HEK293 (cell line): ENCODE results near the gene CDH3.

ENCODE experiments used
- CTCF ChIA-PET: fragments of 350-600 bp; formaldehyde crosslinking; extraction: SDS; loops from one replicate; lab custom pipeline; 2021; ENCODE audit warnings: antibody characterized with exemption; lab: Yijun Ruan, JAX
- POLR2A ChIA-PET: fragments of 300-600 bp; formaldehyde crosslinking; extraction: SDS; loops from one replicate; lab custom pipeline; 2020; ENCODE audit warnings: antibody characterized with exemption, inconsistent platforms; lab: Yijun Ruan, JAX
- H3K27ac ChIP-seq: fragments of 200-500 bp; sonication (Bioruptor generic); 2 replicates; pipeline ENCODE4 v1.5.1; 2014; ENCODE audit warnings: low read depth, low read length, control low read depth, inconsistent platforms; ENCODE audit errors: extremely low read depth
- H3K36me3 ChIP-seq, 2 experiments: fragments of 200-500 bp in 1 of 2; sonication (Bioruptor generic) in 1 of 2; 1 replicate in 1 of 2; 2 replicates in 1 of 2; pipeline ENCODE4 v1.5.1; 2014 to 2017; ENCODE audit warnings: inconsistent platforms in 2 of 2, low read length in 2 of 2; ENCODE audit not compliant: control insufficient read depth in 2 of 2, insufficient read depth in 1 of 2
- H3K4me1 ChIP-seq: fragments of 200-500 bp; sonication (Bioruptor generic); 2 replicates; pipeline ENCODE4 v1.5.1; 2014; ENCODE audit warnings: mild to moderate bottlenecking, low read length, inconsistent platforms; ENCODE audit not compliant: control insufficient read depth, insufficient read depth
- H3K4me3 ChIP-seq: 2 replicates; pipeline ENCODE4 v1.5.1; 2011; ENCODE audit warnings: low read depth, mild to moderate bottlenecking, control low read depth, low read length, moderate library complexity
- H3K9me3 ChIP-seq: fragments of 200-500 bp; sonication (Bioruptor generic); 2 replicates; pipeline ENCODE4 v1.5.1; 2014; ENCODE audit warnings: low read depth, low read length, inconsistent platforms; ENCODE audit not compliant: control insufficient read depth, insufficient read depth
- GLIS1 ChIP-seq: fragments of 450-650 bp; formaldehyde crosslinking; IDR thresholded peaks from 2 replicates; pipeline ENCODE4 v1.5.1; 2016; ENCODE audit warnings: missing biosample characterization, missing genetic modification characterization
- HOXC10 ChIP-seq: sonication (generic); formaldehyde crosslinking; IDR thresholded peaks from 2 replicates; pipeline ENCODE4 v1.8.1; 2023; ENCODE audit warnings: mild to moderate bottlenecking, missing genetic modification reagents
- INSM2 ChIP-seq: fragments of 450-650 bp; formaldehyde crosslinking; IDR thresholded peaks from 2 replicates; pipeline ENCODE4 v1.5.1; 2016; ENCODE audit warnings: missing biosample characterization, missing genetic modification characterization
- KLF16 ChIP-seq: fragments of 450-650 bp; formaldehyde crosslinking; IDR thresholded peaks from 2 replicates; pipeline ENCODE4 v1.5.1; 2017; ENCODE audit warnings: missing biosample characterization, missing genetic modification characterization
- OSR2 ChIP-seq: fragments of 450-650 bp; formaldehyde crosslinking; IDR thresholded peaks from 2 replicates; pipeline ENCODE4 v1.5.1; 2016; ENCODE audit warnings: missing biosample characterization, missing genetic modification characterization
- PRDM1 ChIP-seq: fragments of 450-650 bp; formaldehyde crosslinking; IDR thresholded peaks from 2 replicates; pipeline ENCODE4; 2016; ENCODE audit warnings: missing biosample characterization, missing genetic modification characterization
- PRDM4 ChIP-seq: fragments of 450-650 bp; formaldehyde crosslinking; IDR thresholded peaks from 2 replicates; pipeline ENCODE4 v1.5.1; 2017; ENCODE audit warnings: missing biosample characterization, missing genetic modification characterization
- SALL2 ChIP-seq: fragments of 450-650 bp; formaldehyde crosslinking; IDR thresholded peaks from 2 replicates; pipeline ENCODE4 v1.5.0; 2017; ENCODE audit warnings: missing biosample characterization, mild to moderate bottlenecking, missing genetic modification characterization, borderline replicate concordance
- YY2 ChIP-seq: fragments of 450-650 bp; formaldehyde crosslinking; IDR thresholded peaks from 2 replicates; pipeline ENCODE4 v1.5.1; 2016; ENCODE audit warnings: missing biosample characterization, missing genetic modification characterization
- ZBTB8A ChIP-seq: fragments of 450-650 bp; formaldehyde crosslinking; IDR thresholded peaks from 2 replicates; pipeline ENCODE4 v1.5.1; 2016; ENCODE audit warnings: missing biosample characterization, missing genetic modification characterization
- ZNF174 ChIP-seq: fragments of 450-650 bp; formaldehyde crosslinking; IDR thresholded peaks from 2 replicates; pipeline ENCODE4 v1.5.0; 2017; ENCODE audit warnings: missing biosample characterization, mild to moderate bottlenecking, missing genetic modification characterization
- ZNF19 ChIP-seq: fragments of 450-650 bp; formaldehyde crosslinking; IDR thresholded peaks from 2 replicates; pipeline ENCODE4; 2016; ENCODE audit warnings: missing biosample characterization, missing genetic modification characterization, low read depth
- ZNF292 ChIP-seq: fragments of 450-650 bp; formaldehyde crosslinking; IDR thresholded peaks from 2 replicates; pipeline ENCODE4 v1.5.1; 2016; ENCODE audit warnings: low read depth, missing biosample characterization, missing genetic modification characterization, borderline replicate concordance
- ZNF302 ChIP-seq: fragments of 450-650 bp; formaldehyde crosslinking; IDR thresholded peaks from 2 replicates; pipeline ENCODE4 v1.5.1; 2016; ENCODE audit warnings: missing biosample characterization, missing genetic modification characterization, low read depth
- ZNF354C ChIP-seq: fragments of 450-650 bp; formaldehyde crosslinking; IDR thresholded peaks from 2 replicates; pipeline ENCODE4 v1.5.1; 2016; ENCODE audit warnings: missing biosample characterization, missing genetic modification characterization, low read depth, borderline replicate concordance
- ZNF366 ChIP-seq: fragments of 450-650 bp; formaldehyde crosslinking; conservative IDR thresholded peaks from 2 replicates; pipeline ENCODE4 v1.5.1; 2016; ENCODE audit warnings: missing biosample characterization, missing genetic modification characterization
- ZNF391 ChIP-seq: fragments of 450-650 bp; formaldehyde crosslinking; IDR thresholded peaks from 2 replicates; pipeline ENCODE4 v1.5.1; 2016; ENCODE audit warnings: low read depth, missing biosample characterization, missing genetic modification characterization, borderline replicate concordance
- ZNF404 ChIP-seq: fragments of 450-650 bp; formaldehyde crosslinking; IDR thresholded peaks from 2 replicates; pipeline ENCODE4 v1.5.1; 2017; ENCODE audit warnings: missing biosample characterization, missing genetic modification characterization
- ZNF426 ChIP-seq: fragments of 450-650 bp; formaldehyde crosslinking; IDR thresholded peaks from 2 replicates; pipeline ENCODE4 v1.5.1; 2017; ENCODE audit warnings: missing biosample characterization, missing genetic modification characterization, mild to moderate bottlenecking, inconsistent platforms, moderate library complexity
- ZNF529 ChIP-seq: fragments of 450-650 bp; formaldehyde crosslinking; IDR thresholded peaks from 2 replicates; pipeline ENCODE4 v1.5.1; 2017; ENCODE audit warnings: missing genetic modification characterization, missing biosample characterization; ENCODE audit not compliant: insufficient replicate concordance
- ZNF561 ChIP-seq: fragments of 450-650 bp; IDR thresholded peaks from 2 replicates; pipeline ENCODE4 v1.5.1; 2018; ENCODE audit warnings: missing biosample characterization, missing genetic modification characterization, borderline replicate concordance
- ZNF621 ChIP-seq: fragments of 450-650 bp; formaldehyde crosslinking; IDR thresholded peaks from 2 replicates; pipeline ENCODE4 v1.5.1; 2017; ENCODE audit warnings: missing biosample characterization, missing genetic modification characterization
- ZNF670 ChIP-seq: fragments of 450-650 bp; formaldehyde crosslinking; IDR thresholded peaks from 2 replicates; pipeline ENCODE4 v1.5.1; 2016; ENCODE audit warnings: missing biosample characterization, missing genetic modification characterization, low read depth
- ZNF677 ChIP-seq: fragments of 450-650 bp; IDR thresholded peaks from 2 replicates; pipeline ENCODE4 v1.5.0; 2018; ENCODE audit warnings: missing biosample characterization, mild to moderate bottlenecking, missing genetic modification characterization, moderate library complexity
- ZNF707 ChIP-seq: fragments of 450-650 bp; formaldehyde crosslinking; IDR thresholded peaks from 2 replicates; pipeline ENCODE4 v1.5.1; 2016; ENCODE audit warnings: missing biosample characterization, missing genetic modification characterization
- ZNF747 ChIP-seq: fragments of 450-650 bp; formaldehyde crosslinking; IDR thresholded peaks from 2 replicates; pipeline ENCODE4 v1.5.1; 2016; ENCODE audit warnings: missing biosample characterization, missing genetic modification characterization
- ZSCAN30 ChIP-seq: fragments of 450-650 bp; IDR thresholded peaks from 2 replicates; pipeline ENCODE4 v1.5.1; 2018; ENCODE audit warnings: missing biosample characterization, mild to moderate bottlenecking, missing genetic modification characterization, moderate library complexity
- ZXDB ChIP-seq: fragments of 450-650 bp; formaldehyde crosslinking; IDR thresholded peaks from 2 replicates; pipeline ENCODE4 v1.5.1; 2016; ENCODE audit warnings: missing biosample characterization, missing genetic modification characterization
- TF ChIP-seq, protein P1 (sequence below): sonication (generic); formaldehyde crosslinking; IDR thresholded peaks from 2 replicates; pipeline ENCODE4 v1.8.1; 2022; ENCODE audit warnings: mild to moderate bottlenecking, moderate library complexity, missing genetic modification reagents
- TF ChIP-seq, protein P2 (sequence below): fragments of 450-650 bp; formaldehyde crosslinking; IDR thresholded peaks from 2 replicates; pipeline ENCODE4 v1.5.0; 2017; ENCODE audit warnings: missing biosample characterization, missing genetic modification characterization, borderline replicate concordance

Gene CDH3

DNA sequence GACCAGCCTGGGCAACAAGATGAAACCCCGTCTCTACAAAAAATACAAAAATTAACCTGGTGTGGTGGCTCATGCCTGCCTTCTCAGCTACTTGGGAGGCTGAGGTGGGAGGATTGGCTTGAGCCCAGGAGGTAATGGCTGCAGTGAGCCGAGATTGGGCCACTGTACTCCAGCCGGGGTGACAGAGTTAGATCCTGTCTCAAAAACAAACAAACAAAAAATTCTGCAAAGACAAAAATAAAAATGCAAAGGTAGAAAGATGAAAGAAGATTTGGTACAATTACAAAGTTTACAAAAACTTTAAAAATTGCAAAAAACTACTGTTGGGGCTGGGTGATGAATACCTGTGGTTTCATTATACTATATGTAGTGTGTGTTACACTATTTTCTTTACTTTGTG lies 86.5 kb downstream of the CDH3 start (continued):
- no peak for TF ChIP-seq GLIS1 (tag by site-specific recombination)
- TF ChIP-seq, all 188 proteins: peak for 2

DNA sequence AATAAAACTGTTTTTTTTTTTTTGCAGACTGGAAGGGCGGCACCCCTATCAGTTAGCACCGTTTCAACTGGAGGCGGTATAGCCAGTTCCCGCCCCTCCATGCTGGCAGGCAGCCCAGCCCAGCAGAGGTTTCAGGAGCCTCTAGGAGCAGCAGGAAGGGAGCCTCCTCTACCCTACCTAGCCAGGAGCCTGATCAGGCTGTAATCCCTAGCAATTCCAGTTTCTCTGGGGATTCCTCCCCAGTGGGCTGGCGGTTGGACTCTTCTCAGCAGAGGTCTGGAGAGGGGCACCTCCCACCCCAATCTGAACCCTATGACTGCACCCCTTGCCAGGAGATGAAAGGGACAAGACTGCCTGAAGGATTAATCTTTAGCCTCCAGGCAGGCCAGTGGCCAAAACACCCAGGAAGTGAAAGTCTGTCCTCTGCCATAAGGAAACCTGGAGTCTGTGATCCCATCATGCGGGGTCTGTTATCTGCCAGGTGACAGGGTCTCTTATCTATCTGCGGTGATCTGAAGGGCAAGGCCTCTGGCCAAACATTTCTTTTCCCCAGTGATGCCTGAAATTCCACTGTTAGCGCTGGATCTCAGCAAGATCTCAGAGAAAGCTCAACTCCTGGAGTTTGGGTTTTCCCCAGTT lies 87.1 kb downstream of the CDH3 start:
- no peaks in the 10 kb centered on the region for H3K36me3 ChIP-seq
- H3K4me1 ChIP-seq = peaks cover 7% of the 10 kb centered on the region
- H3K9me3 ChIP-seq = no peaks in the 10 kb centered on the region
- H3K27ac ChIP-seq = no peak overlapping the region; the same call in 1 of the 2 replicates
- CTCF ChIA-PET = interaction anchor here (0.6 to 1.3 kb wide), 6 partner anchors 104 to 457 kb away, joined by 3 to 5 read pairs (median 3); no protein-coding TSS in a partner anchor
- POLR2A ChIA-PET = no interaction called here
- no peak overlapping the region for H3K4me3 ChIP-seq
- no peak for TF ChIP-seq YY2 (tag by site-specific recombination)
- TF ChIP-seq ZNF354C (tag by site-specific recombination) = no peak
- TF ChIP-seq ZSCAN30 (tag by site-specific recombination) = no peak
- TF ChIP-seq ZNF747 (tag by site-specific recombination) = no peak
- no peak for TF ChIP-seq ZNF404
- peak; percentile 57 for TF ChIP-seq OSR2 (tag by site-specific recombination)
- no peak for TF ChIP-seq ZXDB
- TF ChIP-seq PRDM4 = peak; percentile 62; the same call in 1 of the 2 replicates
- TF ChIP-seq ZNF292 (tag by site-specific recombination) = no peak
- TF ChIP-seq, protein P1, sequence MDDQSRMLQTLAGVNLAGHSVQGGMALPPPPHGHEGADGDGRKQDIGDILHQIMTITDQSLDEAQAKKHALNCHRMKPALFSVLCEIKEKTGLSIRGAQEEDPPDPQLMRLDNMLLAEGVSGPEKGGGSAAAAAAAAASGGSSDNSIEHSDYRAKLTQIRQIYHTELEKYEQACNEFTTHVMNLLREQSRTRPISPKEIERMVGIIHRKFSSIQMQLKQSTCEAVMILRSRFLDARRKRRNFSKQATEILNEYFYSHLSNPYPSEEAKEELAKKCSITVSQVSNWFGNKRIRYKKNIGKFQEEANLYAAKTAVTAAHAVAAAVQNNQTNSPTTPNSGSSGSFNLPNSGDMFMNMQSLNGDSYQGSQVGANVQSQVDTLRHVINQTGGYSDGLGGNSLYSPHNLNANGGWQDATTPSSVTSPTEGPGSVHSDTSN (CRISPR knock-in tag) = no peak
- no peak for TF ChIP-seq SALL2 (tag by site-specific recombination)
- TF ChIP-seq, protein P2, sequence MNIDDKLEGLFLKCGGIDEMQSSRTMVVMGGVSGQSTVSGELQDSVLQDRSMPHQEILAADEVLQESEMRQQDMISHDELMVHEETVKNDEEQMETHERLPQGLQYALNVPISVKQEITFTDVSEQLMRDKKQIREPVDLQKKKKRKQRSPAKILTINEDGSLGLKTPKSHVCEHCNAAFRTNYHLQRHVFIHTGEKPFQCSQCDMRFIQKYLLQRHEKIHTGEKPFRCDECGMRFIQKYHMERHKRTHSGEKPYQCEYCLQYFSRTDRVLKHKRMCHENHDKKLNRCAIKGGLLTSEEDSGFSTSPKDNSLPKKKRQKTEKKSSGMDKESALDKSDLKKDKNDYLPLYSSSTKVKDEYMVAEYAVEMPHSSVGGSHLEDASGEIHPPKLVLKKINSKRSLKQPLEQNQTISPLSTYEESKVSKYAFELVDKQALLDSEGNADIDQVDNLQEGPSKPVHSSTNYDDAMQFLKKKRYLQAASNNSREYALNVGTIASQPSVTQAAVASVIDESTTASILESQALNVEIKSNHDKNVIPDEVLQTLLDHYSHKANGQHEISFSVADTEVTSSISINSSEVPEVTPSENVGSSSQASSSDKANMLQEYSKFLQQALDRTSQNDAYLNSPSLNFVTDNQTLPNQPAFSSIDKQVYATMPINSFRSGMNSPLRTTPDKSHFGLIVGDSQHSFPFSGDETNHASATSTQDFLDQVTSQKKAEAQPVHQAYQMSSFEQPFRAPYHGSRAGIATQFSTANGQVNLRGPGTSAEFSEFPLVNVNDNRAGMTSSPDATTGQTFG (tag by site-specific recombination) = no peak
- no peak for TF ChIP-seq HOXC10
- no peak for TF ChIP-seq ZNF677 (tag by site-specific recombination)
- no peak for TF ChIP-seq ZBTB8A (tag by site-specific recombination)
- no peak for TF ChIP-seq PRDM1 (tag by site-specific recombination)
- TF ChIP-seq ZNF707 (tag by site-specific recombination) = no peak
- peak; percentile 65 for TF ChIP-seq ZNF561 (tag by site-specific recombination)
- TF ChIP-seq GLIS1 (tag by site-specific recombination) = no peak
- no peak for TF ChIP-seq INSM2 (tag by site-specific recombination)
- TF ChIP-seq ZNF302 (tag by site-specific recombination) = no peak
- TF ChIP-seq ZNF621 (tag by site-specific recombination) = no peak
- TF ChIP-seq ZNF529 (tag by site-specific recombination) = no peak
- no peak for TF ChIP-seq ZNF426 (tag by site-specific recombination)
- no peak for TF ChIP-seq ZNF391 (tag by site-specific recombination)
- no peak for TF ChIP-seq ZNF366 (tag by site-specific recombination)
- TF ChIP-seq ZNF670 (tag by site-specific recombination) = no peak
- TF ChIP-seq ZNF174 = no peak
- TF ChIP-seq KLF16 (tag by site-specific recombination) = peak; percentile 62; the same call in 1 of the 2 replicates
- TF ChIP-seq ZNF19 (tag by site-specific recombination) = no peak
